ENCODE measurements around the gene ARSI.
A peak's percentile ranks its signal among the peaks of the same experiment; 100 is the strongest.
"Not testable (repeated sequence)": the region's sequence is repeated elsewhere in the genome, so short reads cannot be mapped to it uniquely, and the experiment has no call there.

Gene ARSI

DNA sequence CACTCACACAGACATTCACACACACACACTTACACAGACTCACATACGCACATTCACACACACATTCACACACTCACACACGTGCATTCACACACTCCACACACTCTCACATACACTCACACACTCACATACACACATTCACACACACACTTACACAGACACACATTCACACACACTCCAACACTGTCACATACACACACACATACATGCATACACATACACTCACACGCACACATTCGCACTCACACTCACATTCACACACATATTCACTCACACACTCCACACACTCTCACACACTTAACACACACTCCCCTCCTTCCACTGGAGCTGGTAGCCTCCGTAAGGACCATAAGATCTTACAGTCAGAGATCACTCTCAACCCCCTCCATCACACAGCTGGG, 39.3 kb downstream of the ARSI start:
- no peak for DNase-seq

DNA sequence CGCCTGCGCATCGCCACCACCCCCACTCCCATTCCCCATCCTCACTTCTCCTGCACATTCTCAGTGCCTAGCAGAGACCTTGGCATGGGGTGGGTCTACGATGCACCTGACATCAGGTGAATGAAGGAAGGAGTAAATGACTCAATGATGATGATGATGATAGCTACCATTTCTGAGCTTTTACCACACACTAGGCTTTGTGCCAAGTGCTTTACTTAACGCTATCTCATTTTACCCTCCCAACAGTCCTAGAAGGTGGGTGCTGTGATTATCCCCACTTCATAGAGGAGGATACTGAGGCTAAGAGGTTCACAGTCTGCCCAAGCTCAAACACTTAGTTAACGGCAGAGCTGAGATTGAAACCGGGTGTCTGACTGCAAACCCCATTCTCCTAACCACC, 40.2 kb downstream of the ARSI start:
- DNase-seq, result no peak

DNA sequence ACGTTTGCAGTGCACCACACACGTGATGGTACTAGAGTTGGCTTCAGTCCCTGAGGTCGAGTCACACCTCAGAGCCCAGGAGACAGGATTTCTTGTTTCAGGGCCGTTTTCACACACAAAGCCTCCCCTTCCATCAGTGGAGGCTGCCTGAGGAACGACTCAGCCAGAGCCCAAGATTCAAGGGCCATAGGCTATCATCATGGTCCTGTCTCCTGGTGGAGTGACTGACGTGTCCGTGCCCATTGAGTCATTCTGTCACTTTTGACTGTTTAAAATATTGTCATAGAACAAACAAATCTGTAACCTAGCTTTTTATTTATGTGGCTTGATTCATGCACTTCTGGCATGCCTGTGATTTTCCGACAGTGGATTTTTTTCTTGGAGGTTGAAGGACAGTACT, 41.5 kb downstream of the ARSI start:
- no peak for DNase-seq

DNA sequence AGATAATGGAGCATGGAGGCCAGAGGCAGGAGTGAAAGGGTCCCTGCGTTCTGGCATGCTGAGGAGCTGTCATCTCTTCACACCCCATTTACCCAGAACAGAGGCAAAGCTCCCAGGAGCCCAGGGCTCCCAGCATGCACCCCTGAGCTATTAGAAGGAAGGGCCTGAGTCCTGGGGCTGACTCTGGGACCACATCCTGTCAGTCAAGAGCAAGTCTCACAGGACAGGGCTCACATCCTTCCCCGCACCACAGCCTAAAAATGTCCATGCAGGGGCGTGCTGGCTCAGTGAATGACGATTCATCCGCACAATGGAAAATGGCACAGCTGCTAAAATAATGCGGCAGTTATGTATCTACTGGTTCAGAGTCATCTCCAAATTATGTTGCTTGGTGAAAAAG, 44.6 kb downstream of the ARSI start:
- DNase-seq, result no peak

DNA sequence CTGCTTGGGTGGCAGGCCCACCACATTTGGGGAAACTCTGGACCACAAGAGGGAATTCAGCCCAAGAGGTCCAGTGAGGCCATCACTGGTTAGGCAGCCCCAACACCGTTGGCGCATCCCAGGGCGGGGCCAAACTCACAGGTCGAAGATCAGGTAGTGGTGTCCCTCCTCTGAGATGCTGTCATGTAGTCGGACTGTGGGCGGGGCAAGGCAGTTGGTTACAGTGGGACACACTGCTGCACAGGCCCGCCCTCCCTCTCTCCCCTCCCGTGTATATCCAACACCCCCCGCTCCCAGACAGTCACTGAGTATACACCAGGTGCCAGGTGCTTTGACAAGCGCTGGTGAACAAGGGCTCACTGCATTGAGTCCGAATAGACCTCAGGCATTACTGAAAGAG, 45.3 kb downstream of the ARSI start:
- DNase-seq, result no peak

DNA sequence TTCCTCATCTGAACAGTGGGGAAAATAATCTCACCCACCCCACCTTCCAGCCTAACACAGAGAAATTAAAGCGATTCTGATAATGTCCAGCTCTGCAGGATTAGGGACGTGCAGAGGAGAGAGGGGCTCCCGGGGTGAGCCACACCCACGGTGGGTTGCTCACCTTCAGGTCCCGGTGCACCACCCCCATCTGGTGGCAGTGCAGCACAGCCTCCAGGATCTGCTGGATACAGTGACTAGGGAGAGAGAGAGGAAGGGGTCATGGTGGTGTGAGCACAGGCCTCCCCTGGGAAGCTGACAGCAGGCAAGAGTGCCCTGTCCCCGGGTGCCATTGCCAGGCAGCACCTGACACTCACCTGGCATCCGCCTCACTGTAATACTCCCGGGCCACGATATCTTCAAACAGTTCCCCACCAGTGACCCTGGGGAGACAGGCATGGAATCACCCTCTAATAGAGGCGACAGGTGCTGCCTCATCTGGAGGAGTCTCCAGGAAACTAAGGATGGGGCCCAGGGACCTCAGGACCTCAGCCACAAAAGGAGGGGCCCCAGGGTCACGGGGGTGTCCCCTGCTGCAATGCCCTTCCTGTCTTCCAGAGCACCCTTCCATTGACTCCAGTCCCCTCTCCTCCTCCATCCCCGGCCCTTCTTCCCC, 46.2 kb downstream of the ARSI start:
- no peak for DNase-seq

DNA sequence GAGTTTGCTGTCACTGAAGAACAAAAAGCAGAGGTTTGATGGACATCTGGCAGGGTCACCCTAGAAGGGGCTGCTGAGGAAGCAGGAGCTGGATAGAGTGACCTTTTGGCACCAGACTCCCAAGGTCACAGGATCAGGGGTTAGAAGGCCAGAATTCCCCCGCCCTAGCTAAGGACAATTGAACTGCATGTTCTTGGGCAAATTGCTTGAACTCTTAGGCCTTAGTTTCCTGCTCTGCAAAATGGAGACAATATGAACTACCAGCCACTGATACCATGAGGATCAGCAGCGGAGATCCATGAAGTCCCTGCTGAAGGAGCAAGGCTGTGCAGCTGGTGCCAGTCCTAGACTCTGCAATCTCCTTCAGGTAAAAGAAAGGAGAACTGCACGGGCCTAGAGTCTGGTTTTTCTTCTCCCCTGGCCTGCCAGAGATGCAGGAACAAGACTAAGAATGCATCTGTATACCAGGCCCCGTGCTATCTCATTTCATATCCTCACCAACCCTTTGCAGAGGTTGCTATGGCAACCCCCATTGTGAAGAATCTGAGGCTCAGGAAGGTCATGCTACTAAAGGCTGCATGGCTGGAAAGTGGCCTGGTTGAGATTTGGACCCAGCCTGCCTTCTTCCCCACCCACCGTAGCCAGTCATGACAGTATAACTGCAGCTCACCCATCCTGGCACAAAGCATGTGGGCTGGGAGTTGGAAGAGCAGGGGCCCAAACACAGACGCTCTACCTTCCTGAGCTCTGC, 46.9 kb downstream of the ARSI start:
- no peak for DNase-seq

DNA sequence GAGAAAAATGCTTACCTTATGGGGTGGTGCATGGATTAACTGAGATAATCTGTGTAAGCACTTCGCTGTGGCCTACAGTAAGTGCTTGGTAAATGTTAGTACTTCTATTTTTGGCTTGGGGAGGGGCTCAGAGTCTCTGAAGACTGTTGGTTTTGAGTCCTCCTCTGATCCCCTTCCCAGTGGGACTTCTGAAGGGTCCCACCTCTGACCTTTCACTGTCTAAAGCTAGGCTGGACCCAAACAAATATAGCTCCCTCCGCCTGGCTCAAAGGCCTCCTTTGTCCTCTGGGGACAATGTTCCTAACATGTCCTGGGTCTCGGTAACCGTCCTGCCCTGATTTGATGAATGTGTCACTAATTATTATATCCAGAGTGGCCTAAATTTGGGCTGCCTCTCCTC, 47.9 kb downstream of the ARSI start:
- DNase-seq, result no peak

DNA sequence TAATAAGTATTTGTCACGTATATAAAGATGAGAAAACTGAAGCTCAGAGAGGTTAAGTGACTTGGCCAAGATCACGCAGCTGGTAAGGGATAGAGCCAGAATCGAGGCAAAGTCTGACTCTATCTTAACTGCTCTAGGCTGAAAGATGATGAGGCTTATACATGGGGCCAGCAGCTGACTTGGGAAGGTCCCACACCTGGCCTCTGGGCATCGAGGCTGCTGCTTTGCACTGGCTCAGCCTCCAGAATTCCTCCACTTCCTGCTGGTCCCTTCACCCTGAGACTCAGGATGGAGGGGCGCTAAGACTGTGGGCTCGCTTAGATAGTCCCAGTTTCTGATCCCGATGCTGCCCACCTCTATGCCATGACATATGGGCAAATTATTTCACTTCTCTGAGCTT, 48.3 kb downstream of the ARSI start:
- no peak for DNase-seq

DNA sequence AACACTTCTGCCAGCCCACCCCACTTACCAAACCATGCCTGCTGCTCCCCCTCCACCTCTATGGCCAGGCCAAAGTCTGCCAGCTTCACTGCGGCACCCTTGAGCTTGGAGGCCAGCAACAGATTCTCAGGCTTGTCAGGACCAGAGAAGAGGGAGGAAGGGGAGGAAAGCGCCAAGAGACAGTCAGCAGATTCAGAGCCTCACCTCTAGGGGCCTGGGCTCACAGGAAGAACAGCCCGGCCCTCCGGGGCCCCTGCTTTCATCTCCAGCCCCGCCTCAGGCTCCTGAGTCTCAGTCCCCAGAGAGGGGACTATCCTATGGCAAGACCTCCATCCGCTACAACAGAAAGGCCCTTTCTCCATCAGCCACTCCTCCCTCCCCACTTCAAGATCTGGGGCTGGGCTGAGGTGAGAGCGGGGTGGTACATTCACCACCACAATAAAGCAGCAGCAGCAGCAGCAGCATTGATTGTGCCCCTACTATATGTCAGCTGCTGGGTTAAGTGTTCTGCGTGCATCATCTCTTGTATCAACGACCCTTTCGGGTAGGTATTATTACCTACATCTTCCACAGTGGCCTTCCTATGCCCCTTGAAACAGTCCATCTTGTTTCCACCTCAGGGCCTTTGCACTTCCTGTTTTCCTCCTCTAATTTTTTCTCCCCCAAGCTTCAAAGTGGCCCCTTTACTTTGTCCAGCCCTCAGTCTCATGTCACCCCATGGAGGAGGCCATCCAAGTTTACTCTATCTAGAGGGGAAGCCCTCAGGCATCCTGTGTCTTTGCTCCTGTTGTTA, 49.1 kb downstream of the ARSI start:
- no peak for DNase-seq

DNA sequence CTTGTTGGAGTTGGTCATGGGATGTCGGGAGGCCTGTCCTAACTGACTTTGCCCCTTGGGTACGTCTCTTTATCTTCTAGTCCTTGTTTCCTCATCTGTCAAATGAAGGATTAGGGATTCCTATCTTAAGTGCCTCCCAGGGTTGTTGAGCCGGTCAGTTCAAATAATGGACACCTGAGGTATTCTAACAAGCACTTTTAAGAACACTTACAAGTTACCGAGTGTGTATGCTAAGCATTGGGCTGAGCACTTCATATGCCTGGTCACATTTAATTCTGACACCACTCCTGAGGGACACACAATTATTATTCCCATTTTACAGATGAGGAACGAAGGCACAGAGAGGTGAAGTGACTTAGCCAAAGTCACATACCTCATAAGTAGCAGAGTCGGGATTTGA, 50.2 kb downstream of the ARSI start:
- DNase-seq, result no peak

DNA sequence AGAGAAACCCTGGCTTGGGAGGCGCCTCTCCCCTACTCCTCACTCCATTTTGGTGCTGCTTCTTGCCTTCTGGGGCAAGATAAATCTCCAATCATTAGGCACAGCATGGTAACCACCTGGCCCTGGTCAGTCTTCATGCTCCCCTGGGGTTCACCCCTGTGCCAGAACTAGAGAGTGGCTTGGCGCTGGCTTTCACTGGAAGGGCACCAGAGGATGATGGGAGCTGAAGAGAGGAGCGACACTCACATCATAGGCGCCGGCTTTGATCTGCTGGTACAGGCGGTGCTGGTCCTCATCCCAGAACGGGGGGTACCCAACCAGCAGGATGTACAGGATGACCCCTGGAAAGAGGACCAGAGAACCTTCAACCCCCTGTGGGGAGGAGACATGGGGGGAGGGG, 51.2 kb downstream of the ARSI start:
- DNase-seq, result no peak

DNA sequence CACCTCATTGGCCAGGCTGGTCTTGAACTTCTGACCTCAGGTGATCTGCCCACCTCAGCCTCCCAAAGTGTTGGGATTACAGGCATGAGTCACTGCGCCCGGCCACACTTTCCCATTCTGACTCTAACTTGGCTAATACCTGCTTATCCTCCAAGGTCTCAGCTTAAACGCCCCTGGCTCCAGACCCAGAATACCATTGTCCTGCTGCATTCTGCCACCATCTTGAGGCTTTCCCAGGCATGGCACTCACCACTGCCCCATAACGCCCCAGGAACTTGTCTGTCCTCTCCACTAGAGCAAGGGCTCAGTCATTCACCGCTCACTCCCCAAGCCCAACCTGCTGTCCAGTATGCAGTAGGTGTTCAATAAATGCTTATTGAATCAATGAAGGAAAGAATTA, 53.0 kb downstream of the ARSI start:
- no peak for DNase-seq

DNA sequence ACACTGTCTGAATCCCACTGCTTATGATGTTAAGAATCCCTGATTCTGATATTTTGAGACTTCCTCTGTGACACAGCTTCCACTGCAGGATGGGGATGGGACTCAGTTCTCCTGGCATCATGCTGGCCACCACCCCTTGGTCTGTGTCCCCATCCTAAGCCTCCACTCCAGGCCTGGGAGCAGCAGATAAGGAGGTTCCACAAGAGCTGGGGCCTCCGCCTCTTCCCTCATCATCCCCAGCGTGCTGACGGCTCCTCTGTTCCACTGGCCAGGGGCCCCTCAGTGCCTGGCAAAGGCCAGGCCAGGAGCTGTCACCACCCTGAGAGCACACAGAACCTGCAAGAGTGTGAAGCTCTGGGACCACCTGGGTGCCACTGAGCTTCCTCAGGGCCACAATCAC, 53.8 kb downstream of the ARSI start:
- DNase-seq, result no peak

DNA sequence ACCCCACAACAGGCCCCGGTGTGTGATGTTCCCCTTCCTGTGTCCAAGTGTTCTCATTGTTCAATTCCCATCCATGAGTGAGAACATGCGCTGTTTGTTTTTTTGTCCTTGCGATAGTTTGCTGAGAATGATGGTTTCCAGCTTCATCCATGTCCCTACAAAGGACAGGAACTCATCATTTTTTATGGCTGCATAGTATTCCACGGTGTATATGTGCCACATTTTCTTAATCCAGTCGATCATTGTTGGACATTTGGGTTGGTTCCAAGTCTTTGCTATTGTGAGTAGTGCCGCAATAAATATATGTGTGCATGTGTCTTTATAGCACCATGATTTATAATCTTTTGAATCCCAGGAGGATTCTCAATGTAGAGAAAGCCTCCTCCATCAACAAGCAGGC, 54.2 kb downstream of the ARSI start:
- not testable (repeated sequence) for DNase-seq

DNA sequence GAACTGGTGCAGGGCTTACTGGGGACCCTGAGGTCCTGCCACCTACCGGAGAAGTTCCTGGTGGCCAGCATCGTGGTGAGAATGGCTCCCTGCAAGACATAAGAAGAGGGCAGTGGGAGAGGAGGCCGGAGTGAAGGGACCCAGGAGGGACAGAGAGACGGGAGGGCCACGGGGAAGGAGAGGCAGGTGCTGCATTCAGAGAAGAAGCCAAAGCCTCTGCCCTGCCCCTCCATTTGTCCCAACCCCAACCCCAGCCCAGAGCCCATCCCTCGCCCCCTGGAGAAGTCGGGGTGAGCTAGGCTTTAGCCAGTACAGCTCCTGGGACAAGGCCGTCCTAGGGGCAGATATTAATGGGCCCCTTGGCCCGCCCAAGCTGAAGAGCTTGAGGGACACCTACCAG, 55.0 kb downstream of the ARSI start:
- no peak for DNase-seq

DNA sequence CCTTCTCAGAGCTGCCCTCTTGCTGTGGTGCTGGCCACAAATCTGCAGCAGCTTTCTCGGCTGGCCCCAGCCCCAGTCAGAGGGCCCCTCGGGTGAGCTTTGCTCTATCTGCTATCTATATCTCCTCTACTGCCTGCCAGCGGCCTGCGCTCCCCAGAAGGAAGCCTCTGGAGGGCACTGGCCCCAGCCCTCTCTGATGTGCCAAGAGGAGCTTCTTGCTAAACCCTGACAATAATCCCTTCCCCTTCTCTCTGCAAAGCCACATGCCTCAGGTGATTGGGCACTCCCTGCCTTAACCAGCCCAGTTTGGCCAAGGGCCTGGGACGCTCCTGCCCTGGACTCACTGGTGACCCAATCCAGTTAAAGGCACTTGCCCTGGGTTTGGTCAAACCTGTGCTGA, 55.9 kb downstream of the ARSI start:
- peak; percentile 42 for DNase-seq

DNA sequence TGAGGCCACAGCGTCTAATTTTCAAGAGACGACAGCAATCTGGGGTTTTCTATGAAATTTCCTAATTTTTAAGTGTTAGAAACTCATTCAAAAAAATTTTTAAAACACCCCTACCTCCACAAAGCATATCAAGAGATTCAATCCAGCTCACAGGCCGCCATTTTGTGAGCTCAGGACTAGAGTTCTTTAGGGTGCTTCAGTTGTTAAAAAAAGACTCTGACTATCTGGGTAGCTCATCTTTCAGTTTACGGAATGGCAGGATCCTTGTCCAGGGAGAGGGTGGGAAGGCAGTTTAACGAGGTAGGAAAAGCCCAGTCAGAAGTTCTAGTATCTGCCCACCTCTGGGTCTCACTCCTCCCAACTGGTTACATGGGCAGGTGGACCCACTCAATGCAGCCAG, 56.3 kb downstream of the ARSI start:
- no peak for DNase-seq

All from MV-4-11 (cell line).